ENCODE measurements around the gene PNKP.

Gene PNKP

GRCh38 chr19:49856574-49857021 lies 10.8 kb downstream of the PNKP start:
- Histone ChIP-seq H2AFZ (ENCODE audit: low read length) (no peak overlapping the region), H3K36me3 (ENCODE audit: insufficient read depth, low read length) (peaks cover 53% of the 10 kb centered on the region; the same call in 1 of the 2 replicates), H4K20me1 (ENCODE audit: insufficient read depth, low read length, poor library complexity, severe bottlenecking) (peaks cover 56% of the 10 kb centered on the region), H3K27me3 (ENCODE audit: insufficient read depth, low read length, poor library complexity, severe bottlenecking) (no peaks in the 10 kb centered on the region), H3K4me2 (ENCODE audit: low read depth, low read length, poor library complexity, severe bottlenecking) (no peak overlapping the region), H3K9ac (ENCODE audit: low read depth, low read length, poor library complexity, severe bottlenecking) (no peak overlapping the region), H3K9me2 (replicated peaks; ENCODE audit: low read depth, low read length) (no peaks in the 10 kb centered on the region), H3K9me3 (ENCODE audit: insufficient read depth, low read depth, low read length) (no peaks in the 10 kb centered on the region), H3K4me3 (ENCODE audit: low read length, poor library complexity, severe bottlenecking) (no peak overlapping the region), H3F3A (ENCODE audit: low read depth) (no peaks in the 10 kb centered on the region), H3K4me1 (ENCODE audit: insufficient read depth, low read length, poor library complexity, severe bottlenecking) (peaks cover 14% of the 10 kb centered on the region), H3K79me2 (ENCODE audit: insufficient read depth, low read length) (peaks cover 37% of the 10 kb centered on the region)
- no peak for TF ChIP-seq EZH2phosphoT487 (IDR thresholded peaks at IDR 0.05; ENCODE audit: borderline replicate concordance)
- no peak for TF ChIP-seq CTCF (conservative IDR thresholded peaks at IDR 0.05; ENCODE audit: low read length)

GRCh38 chr19:49855676-49856573 lies 11.5 kb downstream of the PNKP start:
- Histone ChIP-seq H3K27me3 (ENCODE audit: insufficient read depth, low read length, poor library complexity, severe bottlenecking) (no peaks in the 10 kb centered on the region), H3F3A (ENCODE audit: low read depth) (no peaks in the 10 kb centered on the region), H3K4me2 (ENCODE audit: low read depth, low read length, poor library complexity, severe bottlenecking) (no peak overlapping the region), H3K4me3 (ENCODE audit: low read length, poor library complexity, severe bottlenecking) (no peak overlapping the region), H3K79me2 (ENCODE audit: insufficient read depth, low read length) (peaks cover 37% of the 10 kb centered on the region), H4K20me1 (ENCODE audit: insufficient read depth, low read length, poor library complexity, severe bottlenecking) (peaks cover 50% of the 10 kb centered on the region), H2AFZ (ENCODE audit: low read length) (no peak overlapping the region), H3K9me3 (ENCODE audit: insufficient read depth, low read depth, low read length) (no peaks in the 10 kb centered on the region), H3K36me3 (ENCODE audit: insufficient read depth, low read length) (peaks cover 47% of the 10 kb centered on the region; the same call in 1 of the 2 replicates), H3K9me2 (replicated peaks; ENCODE audit: low read depth, low read length) (no peaks in the 10 kb centered on the region), H3K9ac (ENCODE audit: low read depth, low read length, poor library complexity, severe bottlenecking) (no peak overlapping the region), H3K4me1 (ENCODE audit: insufficient read depth, low read length, poor library complexity, severe bottlenecking) (peaks cover 14% of the 10 kb centered on the region)
- no peak for TF ChIP-seq EZH2phosphoT487 (IDR thresholded peaks at IDR 0.05; ENCODE audit: borderline replicate concordance)
- TF ChIP-seq CTCF (conservative IDR thresholded peaks at IDR 0.05; ENCODE audit: low read length): no peak

- H3K4me3 ChIP-seq (ENCODE audit: low read length, poor library complexity, severe bottlenecking): no peak overlapping the region
- no peak overlapping the region for H3K4me2 ChIP-seq (ENCODE audit: low read depth, low read length, poor library complexity, severe bottlenecking)
- H3K36me3 ChIP-seq (ENCODE audit: insufficient read depth, low read length): peaks cover 41% of the 10 kb centered on the region; the same call in 1 of the 2 replicates
- H3K9ac ChIP-seq (ENCODE audit: low read depth, low read length, poor library complexity, severe bottlenecking): no peak overlapping the region
- H3F3A ChIP-seq (ENCODE audit: low read depth): 0 out of 2 replicates have a peak, but pooled peaks cover 3% of the 10 kb centered on the region
- no peaks in the 10 kb centered on the region for H3K9me2 ChIP-seq (replicated peaks; ENCODE audit: low read depth, low read length)
- H3K79me2 ChIP-seq (ENCODE audit: insufficient read depth, low read length): peaks cover 37% of the 10 kb centered on the region
- TF ChIP-seq CTCF (conservative IDR thresholded peaks at IDR 0.05; ENCODE audit: low read length): no peak
- no peak for TF ChIP-seq EZH2phosphoT487 (IDR thresholded peaks at IDR 0.05; ENCODE audit: borderline replicate concordance)
- peaks cover 14% of the 10 kb centered on the region for H3K4me1 ChIP-seq (ENCODE audit: insufficient read depth, low read length, poor library complexity, severe bottlenecking)
- peaks cover 50% of the 10 kb centered on the region for H4K20me1 ChIP-seq (ENCODE audit: insufficient read depth, low read length, poor library complexity, severe bottlenecking)
- H2AFZ ChIP-seq (ENCODE audit: low read length): no peak overlapping the region
- no peaks in the 10 kb centered on the region for H3K27me3 ChIP-seq (ENCODE audit: insufficient read depth, low read length, poor library complexity, severe bottlenecking)
- H3K9me3 ChIP-seq (ENCODE audit: insufficient read depth, low read depth, low read length): no peaks in the 10 kb centered on the region
Measured at GRCh38 chr19:49855277-49855675, 12.1 kb downstream of the PNKP start.
